K562 (cell line): ENCODE measurements around the gene P2RX2. TPM values are rescaled to one million over a fixed set of nuclear protein-coding genes. Genes with fewer than 3 reads are reported as not detected.

ENCODE experiments used
- ATAC-seq: fragments of 200-7000 bp; cut with Tn5 transposase; 3 replicates; pipeline ENCODE4 v1.9.1; 2020; ENCODE audit warnings: moderate library complexity
- BruUV-seq: library from RNA; stranded (reverse); fragments of 400-500 nt; replicated peaks from 2 replicates; lab custom pipeline; 2021; lab: Mats Ljungman, UMichigan
- CTCF ChIA-PET: fragments of 300-600 bp; formaldehyde crosslinking; extraction: SDS; loops from one replicate; lab custom pipeline; 2021; ENCODE audit warnings: low intra/inter-chr PET ratio; lab: Yijun Ruan, JAX
- POLR2A ChIA-PET: fragments of 300-600, 350-650 bp; sonication (Branson Sonifier 250); formaldehyde crosslinking; extraction: SDS; loops from one replicate; lab custom pipeline; 2021; ENCODE audit warnings: antibody characterized with exemption, inconsistent platforms; lab: Yijun Ruan, JAX
- DNase-seq, 4 experiments: peaks; one replicate each; pipeline versions ENCODE4 v3.0.0 to v3.0.0-alpha.2; 2011 to 2018; ENCODE audit warnings: low spot score in 3 of 4, mixed read lengths in 3 of 4; ENCODE audit errors: extremely low read depth in 1 of 4
- FAIRE-seq: peaks from 2 replicates; lab custom pipeline; 2011; peaks lifted over from hg19 to GRCh38; lab: Jason Lieb, UNC
- H2AFZ ChIP-seq: 2 replicates; pipeline ENCODE4 v1.6.0; 2011; ENCODE audit warnings: low read depth, low read length, control low read depth, inconsistent platforms
- H3K27ac ChIP-seq: fragments of 200-600 bp; 3 replicates; pipeline ENCODE4 v1.8.0; 2011; ENCODE audit warnings: low read depth, mild to moderate bottlenecking, control low read depth, inconsistent platforms, low read length, moderate library complexity, mixed read lengths; ENCODE audit errors: extremely low read depth
- H3K27me3 ChIP-seq, 2 experiments: fragments of 300-600 bp in 1 of 2; 2 replicates in 1 of 2; 3 replicates in 1 of 2; pipeline versions ENCODE4 v1.6.0 to v1.8.0; 2011; ENCODE audit warnings: inconsistent platforms in 2 of 2, low read length in 2 of 2, mild to moderate bottlenecking in 1 of 2, mixed read lengths in 1 of 2, moderate library complexity in 1 of 2; ENCODE audit not compliant: control insufficient read depth in 2 of 2, insufficient read depth in 2 of 2
- H3K36me3 ChIP-seq: fragments of 300-600 bp; 3 replicates; pipeline ENCODE4 v1.8.0; 2011; ENCODE audit warnings: mild to moderate bottlenecking, low read length, inconsistent platforms; ENCODE audit not compliant: control insufficient read depth, insufficient read depth
- H3K4me1 ChIP-seq, 2 experiments: fragments of 200-600 bp in 1 of 2; replicated peaks in 1 of 2; 2 replicates in 1 of 2; 3 replicates in 1 of 2; pipeline versions ENCODE4 v1.5.1 to v1.8.0; 2011; ENCODE audit warnings: inconsistent platforms in 2 of 2, low read length in 2 of 2, mild to moderate bottlenecking in 1 of 2, mixed read lengths in 1 of 2, moderate library complexity in 1 of 2; ENCODE audit not compliant: control insufficient read depth in 2 of 2, insufficient read depth in 2 of 2
- H3K4me2 ChIP-seq: 2 replicates; pipeline ENCODE4 v1.6.1; 2011; ENCODE audit warnings: low read length, control low read depth, inconsistent platforms, mixed read lengths; ENCODE audit not compliant: insufficient read depth
- H3K4me3 ChIP-seq: fragments of 200-600 bp; sonication (generic), shearing (Covaris generic); 2 replicates; pipeline ENCODE4 v1.5.1; 2016; ENCODE audit warnings: control low read depth, inconsistent platforms
- H3K79me2 ChIP-seq: fragments of 200-600 bp; 3 replicates; pipeline ENCODE4 v1.8.0; 2011; ENCODE audit warnings: low read length, inconsistent platforms; ENCODE audit not compliant: control insufficient read depth, insufficient read depth
- H3K9ac ChIP-seq, 2 experiments: 2 replicates each; pipeline versions ENCODE4 v1.6.0 to v1.6.1; 2011; ENCODE audit warnings: low read depth in 2 of 2, low read length in 2 of 2, control low read depth in 1 of 2, inconsistent platforms in 1 of 2, mild to moderate bottlenecking in 1 of 2, mixed read lengths in 1 of 2; ENCODE audit not compliant: insufficient read depth in 1 of 2
- H3K9me1 ChIP-seq: one replicate; pipeline ENCODE4 v1.6.0; 2011; ENCODE audit warnings: inconsistent platforms, mild to moderate bottlenecking, low read length, moderate library complexity; ENCODE audit not compliant: control insufficient read depth, insufficient read depth
- H3K9me3 ChIP-seq: replicated peaks from 2 replicates; pipeline ENCODE4 v1.5.1; 2011; ENCODE audit warnings: low read depth, low read length, inconsistent platforms; ENCODE audit not compliant: control insufficient read depth, insufficient read depth
- H4K20me1 ChIP-seq: replicated peaks from 2 replicates; pipeline ENCODE4 v1.6.1; 2011; ENCODE audit warnings: low read length, inconsistent platforms, mixed read lengths; ENCODE audit not compliant: control insufficient read depth, insufficient read depth
- FOXP1 ChIP-seq: sonication (generic); formaldehyde crosslinking; IDR thresholded peaks from 2 replicates; pipeline ENCODE4 v1.8.0; 2022; ENCODE audit warnings: mild to moderate bottlenecking, missing genetic modification reagents
- NCOA4 ChIP-seq: fragments of 450-650 bp; IDR thresholded peaks from 2 replicates; pipeline ENCODE4 v1.6.1; 2018; ENCODE audit warnings: mild to moderate bottlenecking; ENCODE audit not compliant: partially characterized antibody
- PHTF2 ChIP-seq: fragments of 250-450 bp; sonication (Bioruptor Pico); IDR thresholded peaks from 2 replicates; pipeline ENCODE4 v1.5.0; 2021; ENCODE audit warnings: mild to moderate bottlenecking
- POLR2G ChIP-seq: fragments of 200-400 bp; formaldehyde crosslinking; IDR thresholded peaks from 2 replicates; pipeline ENCODE4 v1.6.1; 2017; ENCODE audit warnings: low read depth, mild to moderate bottlenecking, antibody characterized with exemption, low read length, moderate library complexity
- SMAD4 ChIP-seq: fragments of 250-450 bp; sonication (Bioruptor Pico); conservative IDR thresholded peaks from 2 replicates; pipeline ENCODE4 v1.8.0; 2021; ENCODE audit warnings: inconsistent platforms, mild to moderate bottlenecking, moderate library complexity
- SMARCB1 ChIP-seq: IDR thresholded peaks from 2 replicates; pipeline ENCODE4 v1.6.1; 2011; ENCODE audit warnings: improper control_type of control experiment, low read depth; ENCODE audit not compliant: insufficient read length
- WGBS: fragments of 100-300 bp; shearing (Covaris generic); methylation state at CpG from one replicate; pipeline ENCODE4 v1.1.6; 2016; ENCODE audit warnings: low coverage, mixed read lengths; ENCODE audit not compliant: insufficient coverage; ENCODE audit errors: missing lambda C conversion rate; 5-methylcytosine and 5-hydroxymethylcytosine counted together
- in situ Hi-C: fragments of 300-500 bp; cut with MboI; formaldehyde crosslinking; loops from 4 replicates; pipeline ENCODE4 v1.15.0; 2018; ENCODE audit warnings: inconsistent platforms, mixed read lengths
- intact Hi-C: fragments of 100-400 bp; cut with micrococcal nuclease; formaldehyde crosslinking; loops from 2 replicates; pipeline ENCODE4 v1.14.2; 2022
- polyA plus RNA-seq, 8 experiments: library from polyadenylated mRNA; depleted of rRNA in 4 of 8; stranded (reverse) in 5 of 8; unstranded in 3 of 8; fragments of >200 nt; fragmentation: Nextera tagmentation in 2 of 8; fragmentation: Illumina TruSeq in 1 of 8; extraction: Ambion mirVana in 2 of 8; extraction: Trizol in 1 of 8; gene quantifications; 2 replicates each; pipeline versions ENCODE4 v1.2.1 to v1.2.3, GENCODE V29; 2011 to 2014; ENCODE audit warnings: inconsistent platforms in 1 of 8, missing spikeins in 1 of 8
- total RNA-seq, 7 experiments: library from RNA; depleted of rRNA in 6 of 7; stranded (reverse); fragments of >200 nt in 6 of 7; fragmentation: Illumina TruSeq in 2 of 7; extraction: Trizol in 2 of 7; gene quantifications; 2 replicates each; pipeline versions ENCODE4 v1.2.1 to v1.2.3, GENCODE V29; 2011 to 2021; ENCODE audit warnings: low replicate concordance in 1 of 7
- TF ChIP-seq, protein P1 (sequence below), 2 experiments: fragments of 450-650 bp; formaldehyde crosslinking in 1 of 2; IDR thresholded peaks; 2 replicates each; pipeline versions ENCODE4 v1.4.0 to v1.6.1; 2014 to 2020; ENCODE audit warnings: mild to moderate bottlenecking in 2 of 2, borderline replicate concordance in 1 of 2, low read depth in 1 of 2
- TF ChIP-seq, protein P2 (sequence below): fragments of 450-650 bp; IDR thresholded peaks from 2 replicates; pipeline ENCODE4 v1.6.1; 2014; ENCODE audit warnings: low read depth, mild to moderate bottlenecking, moderate library complexity, borderline replicate concordance
- TF ChIP-seq, protein P3 (sequence below): sonication (generic); formaldehyde crosslinking; IDR thresholded peaks from 2 replicates; pipeline ENCODE4 v1.8.1; 2022; ENCODE audit warnings: missing genetic modification reagents

Gene P2RX2
- total and polyA plus RNA-seq, 9 of the 15 experiments (the other 6 are each of a cell fraction or from before 2014, with no cell fraction given): not detected

DNA sequence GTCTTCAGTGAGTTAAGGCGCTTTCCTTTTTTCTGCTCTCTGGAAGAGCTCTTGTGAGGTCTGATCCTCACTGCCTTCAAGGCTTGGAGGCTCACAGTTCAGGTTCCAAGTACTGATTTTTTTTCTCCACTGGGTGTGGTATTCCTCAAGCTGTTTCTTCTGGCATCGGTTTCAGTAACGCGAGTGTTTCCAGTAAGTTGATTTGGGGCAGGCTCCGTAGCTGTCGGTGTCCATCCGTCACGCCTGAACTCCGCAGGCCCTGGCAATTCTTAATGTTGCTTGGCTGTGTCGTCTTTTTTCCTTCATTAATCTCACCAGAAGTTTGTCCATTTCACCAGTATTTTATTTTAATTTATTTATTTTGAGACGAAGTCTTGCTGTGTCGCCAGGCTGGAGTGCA is 38.8 kb upstream of the P2RX2 start (continued):
- TF ChIP-seq FOXP1 (CRISPR knock-in tag) (no peak), SMARCB1 (no peak), PHTF2 (CRISPR knock-in tag) (no peak), POLR2G (no peak)
- TF ChIP-seq, all 486 proteins: peak for 0

DNA sequence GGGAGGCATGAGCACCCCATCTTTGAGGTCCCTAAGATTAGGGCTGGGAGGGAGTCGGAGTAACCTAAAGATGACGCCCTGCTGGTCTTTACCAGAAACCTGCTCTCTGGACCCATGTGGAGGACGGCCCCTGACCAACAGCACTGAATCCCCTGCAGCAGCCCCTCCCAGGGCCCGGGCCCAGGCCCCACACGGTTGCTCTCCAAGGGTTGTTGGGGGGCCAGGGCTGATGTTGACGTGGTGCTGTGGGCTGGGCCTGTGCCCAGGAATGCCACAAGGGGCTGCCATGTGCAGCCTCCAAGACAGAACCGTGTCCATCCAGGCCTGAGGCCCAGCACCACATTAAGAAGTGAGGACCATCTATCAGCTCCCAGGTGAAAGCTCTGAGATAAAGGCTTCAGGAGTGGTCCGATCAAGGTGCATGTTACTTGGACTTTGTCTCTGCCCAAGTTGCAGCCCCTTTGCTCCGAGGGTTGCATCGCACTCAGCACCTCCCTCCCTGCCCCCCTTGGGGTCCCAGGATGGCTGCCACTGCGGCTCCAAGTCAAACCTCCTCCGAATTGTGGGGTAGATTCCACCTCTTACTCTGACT is 37.8 kb upstream of the P2RX2 start:
- no peaks in the 10 kb centered on the region; the same call in 1 of the 2 replicates for H4K20me1 ChIP-seq
- no peak overlapping the region for H2AFZ ChIP-seq
- no peak overlapping the region for H3K4me2 ChIP-seq
- in situ Hi-C loops: no loop called here
- no peak overlapping the region for H3K9ac ChIP-seq
- no peaks in the 10 kb centered on the region for H3K79me2 ChIP-seq
- no TSS peak for BruUV-seq
- H3K36me3 ChIP-seq: peaks cover 60% of the 10 kb centered on the region; the same call in 2 of the 3 replicates
- no peaks in the 10 kb centered on the region for H3K9me3 ChIP-seq
- no peak overlapping the region for H3K4me3 ChIP-seq
- no peak overlapping the region for H3K27ac ChIP-seq
- CTCF ChIA-PET: no interaction called here
- no peak for DNase-seq
- intact Hi-C loops: no loop called here
- H3K4me1 ChIP-seq: peaks cover 0 to 28% of the 10 kb centered on the region in 2 experiments; a peak in 2 of 5 replicates
- no peak for ATAC-seq
- 91% methylated on average over 9 of the region's 12 CpGs for WGBS
- FAIRE-seq: no peak
- no peaks in the 10 kb centered on the region for H3K27me3 ChIP-seq
- H3K9me1 ChIP-seq: no peaks in the 10 kb centered on the region
- POLR2A ChIA-PET: interaction anchor here (0.6 kb wide), 1 partner anchor 68 kb away, joined by 4 read pairs; no protein-coding TSS in a partner anchor
- TF ChIP-seq, protein P1, sequence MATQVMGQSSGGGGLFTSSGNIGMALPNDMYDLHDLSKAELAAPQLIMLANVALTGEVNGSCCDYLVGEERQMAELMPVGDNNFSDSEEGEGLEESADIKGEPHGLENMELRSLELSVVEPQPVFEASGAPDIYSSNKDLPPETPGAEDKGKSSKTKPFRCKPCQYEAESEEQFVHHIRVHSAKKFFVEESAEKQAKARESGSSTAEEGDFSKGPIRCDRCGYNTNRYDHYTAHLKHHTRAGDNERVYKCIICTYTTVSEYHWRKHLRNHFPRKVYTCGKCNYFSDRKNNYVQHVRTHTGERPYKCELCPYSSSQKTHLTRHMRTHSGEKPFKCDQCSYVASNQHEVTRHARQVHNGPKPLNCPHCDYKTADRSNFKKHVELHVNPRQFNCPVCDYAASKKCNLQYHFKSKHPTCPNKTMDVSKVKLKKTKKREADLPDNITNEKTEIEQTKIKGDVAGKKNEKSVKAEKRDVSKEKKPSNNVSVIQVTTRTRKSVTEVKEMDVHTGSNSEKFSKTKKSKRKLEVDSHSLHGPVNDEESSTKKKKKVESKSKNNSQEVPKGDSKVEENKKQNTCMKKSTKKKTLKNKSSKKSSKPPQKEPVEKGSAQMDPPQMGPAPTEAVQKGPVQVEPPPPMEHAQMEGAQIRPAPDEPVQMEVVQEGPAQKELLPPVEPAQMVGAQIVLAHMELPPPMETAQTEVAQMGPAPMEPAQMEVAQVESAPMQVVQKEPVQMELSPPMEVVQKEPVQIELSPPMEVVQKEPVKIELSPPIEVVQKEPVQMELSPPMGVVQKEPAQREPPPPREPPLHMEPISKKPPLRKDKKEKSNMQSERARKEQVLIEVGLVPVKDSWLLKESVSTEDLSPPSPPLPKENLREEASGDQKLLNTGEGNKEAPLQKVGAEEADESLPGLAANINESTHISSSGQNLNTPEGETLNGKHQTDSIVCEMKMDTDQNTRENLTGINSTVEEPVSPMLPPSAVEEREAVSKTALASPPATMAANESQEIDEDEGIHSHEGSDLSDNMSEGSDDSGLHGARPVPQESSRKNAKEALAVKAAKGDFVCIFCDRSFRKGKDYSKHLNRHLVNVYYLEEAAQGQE (IDR thresholded peaks at IDR 0.05; ENCODE audit: borderline replicate concordance): no peak
- TF ChIP-seq, protein P1 (CRISPR knock-in tag; IDR thresholded peaks at IDR 0.05; ENCODE audit: low read depth): no peak
- TF ChIP-seq NCOA4 (no peak), SMAD4 (CRISPR knock-in tag) (no peak)
- TF ChIP-seq, protein P2, sequence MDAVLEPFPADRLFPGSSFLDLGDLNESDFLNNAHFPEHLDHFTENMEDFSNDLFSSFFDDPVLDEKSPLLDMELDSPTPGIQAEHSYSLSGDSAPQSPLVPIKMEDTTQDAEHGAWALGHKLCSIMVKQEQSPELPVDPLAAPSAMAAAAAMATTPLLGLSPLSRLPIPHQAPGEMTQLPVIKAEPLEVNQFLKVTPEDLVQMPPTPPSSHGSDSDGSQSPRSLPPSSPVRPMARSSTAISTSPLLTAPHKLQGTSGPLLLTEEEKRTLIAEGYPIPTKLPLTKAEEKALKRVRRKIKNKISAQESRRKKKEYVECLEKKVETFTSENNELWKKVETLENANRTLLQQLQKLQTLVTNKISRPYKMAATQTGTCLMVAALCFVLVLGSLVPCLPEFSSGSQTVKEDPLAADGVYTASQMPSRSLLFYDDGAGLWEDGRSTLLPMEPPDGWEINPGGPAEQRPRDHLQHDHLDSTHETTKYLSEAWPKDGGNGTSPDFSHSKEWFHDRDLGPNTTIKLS: no peak
- TF ChIP-seq, protein P3, sequence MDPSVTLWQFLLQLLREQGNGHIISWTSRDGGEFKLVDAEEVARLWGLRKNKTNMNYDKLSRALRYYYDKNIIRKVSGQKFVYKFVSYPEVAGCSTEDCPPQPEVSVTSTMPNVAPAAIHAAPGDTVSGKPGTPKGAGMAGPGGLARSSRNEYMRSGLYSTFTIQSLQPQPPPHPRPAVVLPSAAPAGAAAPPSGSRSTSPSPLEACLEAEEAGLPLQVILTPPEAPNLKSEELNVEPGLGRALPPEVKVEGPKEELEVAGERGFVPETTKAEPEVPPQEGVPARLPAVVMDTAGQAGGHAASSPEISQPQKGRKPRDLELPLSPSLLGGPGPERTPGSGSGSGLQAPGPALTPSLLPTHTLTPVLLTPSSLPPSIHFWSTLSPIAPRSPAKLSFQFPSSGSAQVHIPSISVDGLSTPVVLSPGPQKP (CRISPR knock-in tag): no peak
